ENCODE data around the gene SDR42E2. TPM values are rescaled to one million over a fixed set of nuclear protein-coding genes. Genes with fewer than 3 reads are reported as not detected.
"Not testable (repeated sequence)": the region's sequence is repeated elsewhere in the genome, so short reads cannot be mapped to it uniquely, and the experiment has no call there.

Gene SDR42E2
- total RNA-seq, 1 donor from 2014 or later, result not detected

GRCh38 chr16:22214889-22215288 lies 52.6 kb downstream of the SDR42E2 start:
- Histone ChIP-seq H3K36me3 (ENCODE audit: control insufficient read depth, insufficient read depth, low read length) (no peaks in the 10 kb centered on the region), H3K27me3 (ENCODE audit: control insufficient read depth, insufficient read depth, low read length) (no peaks in the 10 kb centered on the region), H3K4me3 (ENCODE audit: low read depth, low read length) (no peak overlapping the region)
- DNase-seq (ENCODE audit: low read depth), result no peak
- TF ChIP-seq CTCF (IDR thresholded peaks at IDR 0.05; ENCODE audit: insufficient read depth, low read length, poor library complexity, severe bottlenecking), result no peak

- no peaks in the 10 kb centered on the region for H3K27me3 ChIP-seq (ENCODE audit: control insufficient read depth, insufficient read depth, low read length)
- H3K36me3 ChIP-seq (ENCODE audit: control insufficient read depth, insufficient read depth, low read length), result no peaks in the 10 kb centered on the region
- TF ChIP-seq CTCF (IDR thresholded peaks at IDR 0.05; ENCODE audit: insufficient read depth, low read length, poor library complexity, severe bottlenecking), result no peak
- H3K4me3 ChIP-seq (ENCODE audit: low read depth, low read length), result no peak overlapping the region
- no peak for DNase-seq (ENCODE audit: low read depth)
Measured at GRCh38 chr16:22216191-22216831, 54.0 kb downstream of the SDR42E2 start.

- not testable (repeated sequence) for H3K27me3 ChIP-seq (ENCODE audit: control insufficient read depth, insufficient read depth, low read length); H3K4me3 ChIP-seq (ENCODE audit: low read depth, low read length); DNase-seq (ENCODE audit: low read depth); H3K36me3 ChIP-seq (ENCODE audit: control insufficient read depth, insufficient read depth, low read length)
Measured at GRCh38 chr16:22216832-22217225, 54.5 kb downstream of the SDR42E2 start.

- no peak for TF ChIP-seq CTCF (IDR thresholded peaks at IDR 0.05; ENCODE audit: insufficient read depth, low read length, poor library complexity, severe bottlenecking)
- DNase-seq (ENCODE audit: low read depth), result no peak
- H3K27me3 ChIP-seq (ENCODE audit: control insufficient read depth, insufficient read depth, low read length), result no peaks in the 10 kb centered on the region
- H3K4me3 ChIP-seq (ENCODE audit: low read depth, low read length), result no peak overlapping the region
- H3K36me3 ChIP-seq (ENCODE audit: control insufficient read depth, insufficient read depth, low read length), result no peaks in the 10 kb centered on the region
Measured at GRCh38 chr16:22217890-22218730, 55.8 kb downstream of the SDR42E2 start.

- no peak for DNase-seq (ENCODE audit: low read depth)
- no peaks in the 10 kb centered on the region for H3K36me3 ChIP-seq (ENCODE audit: control insufficient read depth, insufficient read depth, low read length)
- TF ChIP-seq CTCF (IDR thresholded peaks at IDR 0.05; ENCODE audit: insufficient read depth, low read length, poor library complexity, severe bottlenecking), result no peak
- H3K4me3 ChIP-seq (ENCODE audit: low read depth, low read length), result no peak overlapping the region
- H3K27me3 ChIP-seq (ENCODE audit: control insufficient read depth, insufficient read depth, low read length), result no peaks in the 10 kb centered on the region
Measured at GRCh38 chr16:22219389-22220068, 57.2 kb downstream of the SDR42E2 start.

GRCh38 chr16:22220069-22220440 lies 57.7 kb downstream of the SDR42E2 start:
- no peak for TF ChIP-seq CTCF (IDR thresholded peaks at IDR 0.05; ENCODE audit: insufficient read depth, low read length, poor library complexity, severe bottlenecking)
- DNase-seq (ENCODE audit: low read depth), result no peak
- Histone ChIP-seq H3K27me3 (ENCODE audit: control insufficient read depth, insufficient read depth, low read length) (no peaks in the 10 kb centered on the region), H3K4me3 (ENCODE audit: low read depth, low read length) (no peak overlapping the region), H3K36me3 (ENCODE audit: control insufficient read depth, insufficient read depth, low read length) (no peaks in the 10 kb centered on the region)

Measured in kidney epithelial cell (primary cell).